Measurements from ENCODE around the gene CPTP.

DNA sequence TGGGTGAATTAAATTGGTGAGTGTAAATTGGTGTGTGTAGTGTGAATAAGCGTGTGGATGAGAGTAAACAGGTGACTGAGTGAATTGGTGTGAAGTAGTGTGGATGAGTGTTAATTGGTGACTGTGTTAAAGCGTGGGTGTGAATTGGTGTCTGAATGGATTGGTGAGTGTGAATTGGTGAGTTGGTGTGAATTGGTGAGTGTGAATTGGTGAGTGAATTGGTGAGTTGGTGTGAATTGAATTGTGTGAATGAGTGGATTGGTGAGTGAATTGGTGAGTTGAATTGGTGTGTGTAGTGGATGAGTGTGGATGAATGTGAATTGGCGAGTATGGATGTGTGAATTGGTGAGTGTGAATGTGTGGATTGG, 42.1 kb downstream of the CPTP start:
- TF ChIP-seq, protein P1, sequence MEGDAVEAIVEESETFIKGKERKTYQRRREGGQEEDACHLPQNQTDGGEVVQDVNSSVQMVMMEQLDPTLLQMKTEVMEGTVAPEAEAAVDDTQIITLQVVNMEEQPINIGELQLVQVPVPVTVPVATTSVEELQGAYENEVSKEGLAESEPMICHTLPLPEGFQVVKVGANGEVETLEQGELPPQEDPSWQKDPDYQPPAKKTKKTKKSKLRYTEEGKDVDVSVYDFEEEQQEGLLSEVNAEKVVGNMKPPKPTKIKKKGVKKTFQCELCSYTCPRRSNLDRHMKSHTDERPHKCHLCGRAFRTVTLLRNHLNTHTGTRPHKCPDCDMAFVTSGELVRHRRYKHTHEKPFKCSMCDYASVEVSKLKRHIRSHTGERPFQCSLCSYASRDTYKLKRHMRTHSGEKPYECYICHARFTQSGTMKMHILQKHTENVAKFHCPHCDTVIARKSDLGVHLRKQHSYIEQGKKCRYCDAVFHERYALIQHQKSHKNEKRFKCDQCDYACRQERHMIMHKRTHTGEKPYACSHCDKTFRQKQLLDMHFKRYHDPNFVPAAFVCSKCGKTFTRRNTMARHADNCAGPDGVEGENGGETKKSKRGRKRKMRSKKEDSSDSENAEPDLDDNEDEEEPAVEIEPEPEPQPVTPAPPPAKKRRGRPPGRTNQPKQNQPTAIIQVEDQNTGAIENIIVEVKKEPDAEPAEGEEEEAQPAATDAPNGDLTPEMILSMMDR (IDR thresholded peaks at IDR 0.05; ENCODE audit: poor library complexity, severe bottlenecking) = no peak
- TF ChIP-seq SMC3 (conservative IDR thresholded peaks at IDR 0.05; ENCODE audit: poor library complexity) = no peak

All from neural cell (in vitro differentiated cells).